Loucy (cell line): Measurements from ENCODE around the gene RAD51B.

Experiments used
- EZH2phosphoT487 ChIP-seq: fragments of 200-600 bp; IDR thresholded peaks from 2 replicates; pipeline ENCODE4 v1.6.1; 2018; ENCODE audit warnings: antibody characterized with exemption, mild to moderate bottlenecking, moderate library complexity, borderline replicate concordance
- TF ChIP-seq, protein P1 (sequence below): fragments of 200-600 bp; sonication (generic); conservative IDR thresholded peaks from 2 replicates; pipeline ENCODE4 v1.5.1; 2014; ENCODE audit warnings: mild to moderate bottlenecking, antibody characterized with exemption, low read length

DNA sequence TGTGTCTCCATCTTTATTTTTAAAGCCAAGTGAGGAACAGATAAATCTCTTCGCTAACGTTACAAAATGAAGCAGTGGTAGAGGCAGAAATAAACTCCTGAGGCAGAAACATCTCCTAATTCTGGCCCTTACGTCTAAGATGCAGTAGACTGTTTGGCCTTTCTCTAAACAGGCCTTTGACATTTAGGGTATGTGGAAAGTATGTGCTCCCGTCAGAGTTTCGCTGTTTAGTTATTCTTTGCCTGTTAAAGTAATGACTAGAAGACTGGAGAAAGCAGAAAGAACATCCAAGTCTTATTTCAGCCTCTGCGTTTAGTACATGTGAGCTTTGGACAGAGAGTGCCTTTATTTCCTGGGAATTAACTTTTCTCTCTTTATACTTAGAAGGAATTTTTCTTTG, 216.6 kb downstream of the RAD51B start:
- TF ChIP-seq, protein P1, sequence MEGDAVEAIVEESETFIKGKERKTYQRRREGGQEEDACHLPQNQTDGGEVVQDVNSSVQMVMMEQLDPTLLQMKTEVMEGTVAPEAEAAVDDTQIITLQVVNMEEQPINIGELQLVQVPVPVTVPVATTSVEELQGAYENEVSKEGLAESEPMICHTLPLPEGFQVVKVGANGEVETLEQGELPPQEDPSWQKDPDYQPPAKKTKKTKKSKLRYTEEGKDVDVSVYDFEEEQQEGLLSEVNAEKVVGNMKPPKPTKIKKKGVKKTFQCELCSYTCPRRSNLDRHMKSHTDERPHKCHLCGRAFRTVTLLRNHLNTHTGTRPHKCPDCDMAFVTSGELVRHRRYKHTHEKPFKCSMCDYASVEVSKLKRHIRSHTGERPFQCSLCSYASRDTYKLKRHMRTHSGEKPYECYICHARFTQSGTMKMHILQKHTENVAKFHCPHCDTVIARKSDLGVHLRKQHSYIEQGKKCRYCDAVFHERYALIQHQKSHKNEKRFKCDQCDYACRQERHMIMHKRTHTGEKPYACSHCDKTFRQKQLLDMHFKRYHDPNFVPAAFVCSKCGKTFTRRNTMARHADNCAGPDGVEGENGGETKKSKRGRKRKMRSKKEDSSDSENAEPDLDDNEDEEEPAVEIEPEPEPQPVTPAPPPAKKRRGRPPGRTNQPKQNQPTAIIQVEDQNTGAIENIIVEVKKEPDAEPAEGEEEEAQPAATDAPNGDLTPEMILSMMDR: no peak
- no peak for TF ChIP-seq EZH2phosphoT487
